CD4-positive, alpha-beta T cell treated with Interleukin-21 for 1 hour (primary cell): ENCODE measurements around the gene SMAP2.
"Not testable (repeated sequence)": the region's sequence is repeated elsewhere in the genome, so short reads cannot be mapped to it uniquely, and the experiment has no call there.

Source experiments
- DNase-seq: peaks from one replicate; pipeline ENCODE4 v3.0.0-alpha.2; 2020

Gene SMAP2

GRCh38 chr1:40372658-40373322 lies 737 bp upstream of the SMAP2 start:
- DNase-seq, result no peak

- no peak for DNase-seq
Observed at GRCh38 chr1:40377512-40377911, 4.0 kb downstream of the SMAP2 start.

- no peak for DNase-seq
Observed at GRCh38 chr1:40379785-40380452, 6.4 kb downstream of the SMAP2 start.

- no peak for DNase-seq
Observed at GRCh38 chr1:40380817-40381216, 7.3 kb downstream of the SMAP2 start.

- peak; percentile 64 for DNase-seq
Observed at GRCh38 chr1:40381268-40382107, 8.0 kb downstream of the SMAP2 start.

GRCh38 chr1:40382108-40382460 lies 8.6 kb downstream of the SMAP2 start:
- no peak for DNase-seq

- DNase-seq, result no peak
Observed at GRCh38 chr1:40382601-40383000, 9.1 kb downstream of the SMAP2 start.

- DNase-seq, result no peak
Observed at GRCh38 chr1:40383095-40383487, 9.6 kb downstream of the SMAP2 start.

- DNase-seq, result no peak
Observed at GRCh38 chr1:40383488-40384412, 10.2 kb downstream of the SMAP2 start.

- DNase-seq, result no peak
Observed at GRCh38 chr1:40384413-40384762, 10.9 kb downstream of the SMAP2 start.

- no peak for DNase-seq
Observed at GRCh38 chr1:40384887-40385286, 11.4 kb downstream of the SMAP2 start.

GRCh38 chr1:40385437-40386358 lies 12.2 kb downstream of the SMAP2 start:
- peak; percentile 93 for DNase-seq

- no peak for DNase-seq
Observed at GRCh38 chr1:40386359-40386723, 12.8 kb downstream of the SMAP2 start.

GRCh38 chr1:40386796-40387195 lies 13.3 kb downstream of the SMAP2 start:
- DNase-seq, result no peak

GRCh38 chr1:40387381-40388306 lies 14.1 kb downstream of the SMAP2 start:
- not testable (repeated sequence) for DNase-seq

GRCh38 chr1:40388456-40389321 lies 15.2 kb downstream of the SMAP2 start:
- peak; percentile 73 for DNase-seq

GRCh38 chr1:40389322-40389803 lies 15.8 kb downstream of the SMAP2 start:
- no peak for DNase-seq

- DNase-seq, result no peak
Observed at GRCh38 chr1:40389871-40390560, 16.5 kb downstream of the SMAP2 start.

GRCh38 chr1:40390857-40391256 lies 17.3 kb downstream of the SMAP2 start:
- DNase-seq, result no peak
